Measurements from ENCODE around the gene EXOC3L4. TPM values are rescaled to one million over a fixed set of nuclear protein-coding genes. Genes with fewer than 3 reads are reported as not detected.

The EXOC3L4 gene
- total RNA-seq, 1 donor from 2014 or later = 4.2 TPM

DNA sequence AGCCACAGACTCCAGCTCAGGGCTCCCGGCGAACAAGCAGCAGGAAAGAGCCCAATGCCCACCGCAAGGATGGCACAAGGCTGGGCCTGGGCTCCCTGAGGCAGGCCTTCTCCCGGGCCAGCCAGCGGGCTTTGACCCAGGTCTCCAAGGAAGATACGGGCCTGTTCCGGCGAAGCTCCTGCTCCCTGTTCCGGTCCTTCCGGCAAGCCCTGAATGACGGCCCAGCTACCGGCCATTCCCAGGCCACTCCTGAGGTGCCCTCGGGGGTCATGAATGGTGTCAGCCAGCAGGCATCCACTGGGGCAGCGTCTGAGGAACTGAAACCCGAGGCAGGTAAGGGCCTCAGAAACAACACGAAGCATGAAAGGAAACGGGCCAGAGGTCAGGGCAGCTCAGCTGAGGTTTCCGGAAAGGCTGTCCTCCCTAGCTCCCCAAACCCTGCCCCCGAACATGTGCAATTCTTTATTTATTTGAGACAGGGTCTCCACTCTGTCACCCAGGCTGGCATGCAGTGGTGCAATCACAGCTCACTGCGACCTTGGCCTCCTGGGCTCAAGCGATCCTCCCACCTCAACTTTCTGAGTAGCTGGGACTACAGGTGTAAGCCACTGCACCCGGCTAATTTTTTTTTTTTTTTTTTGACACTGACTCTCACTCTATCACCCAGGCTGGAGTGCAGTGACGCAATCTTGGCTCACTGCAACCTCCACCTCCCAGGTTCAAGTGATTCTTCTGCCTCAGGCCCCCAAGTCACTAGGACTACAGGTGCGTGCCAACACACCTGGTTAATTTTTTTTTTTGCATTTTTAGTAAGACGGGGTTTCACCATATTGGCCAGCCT is 6.0 kb downstream of the EXOC3L4 start:
- no peak overlapping the region for H3K27ac ChIP-seq
- no peaks in the 10 kb centered on the region for H3K9me3 ChIP-seq
- H3K36me3 ChIP-seq = no peaks in the 10 kb centered on the region
- peaks cover 24% of the 10 kb centered on the region for H3K4me1 ChIP-seq
- intact Hi-C loops (cut with DNase I) = loop anchor here (10.0 kb wide), 2 partner anchors 84 to 194 kb away; no protein-coding TSS in a partner anchor
- H3K4me3 ChIP-seq = no peak overlapping the region
- peaks cover 34% of the 10 kb centered on the region for H3K27me3 ChIP-seq
- ATAC-seq (no peak), DNase-seq (no peak)
- TF ChIP-seq, protein P1, sequence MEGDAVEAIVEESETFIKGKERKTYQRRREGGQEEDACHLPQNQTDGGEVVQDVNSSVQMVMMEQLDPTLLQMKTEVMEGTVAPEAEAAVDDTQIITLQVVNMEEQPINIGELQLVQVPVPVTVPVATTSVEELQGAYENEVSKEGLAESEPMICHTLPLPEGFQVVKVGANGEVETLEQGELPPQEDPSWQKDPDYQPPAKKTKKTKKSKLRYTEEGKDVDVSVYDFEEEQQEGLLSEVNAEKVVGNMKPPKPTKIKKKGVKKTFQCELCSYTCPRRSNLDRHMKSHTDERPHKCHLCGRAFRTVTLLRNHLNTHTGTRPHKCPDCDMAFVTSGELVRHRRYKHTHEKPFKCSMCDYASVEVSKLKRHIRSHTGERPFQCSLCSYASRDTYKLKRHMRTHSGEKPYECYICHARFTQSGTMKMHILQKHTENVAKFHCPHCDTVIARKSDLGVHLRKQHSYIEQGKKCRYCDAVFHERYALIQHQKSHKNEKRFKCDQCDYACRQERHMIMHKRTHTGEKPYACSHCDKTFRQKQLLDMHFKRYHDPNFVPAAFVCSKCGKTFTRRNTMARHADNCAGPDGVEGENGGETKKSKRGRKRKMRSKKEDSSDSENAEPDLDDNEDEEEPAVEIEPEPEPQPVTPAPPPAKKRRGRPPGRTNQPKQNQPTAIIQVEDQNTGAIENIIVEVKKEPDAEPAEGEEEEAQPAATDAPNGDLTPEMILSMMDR (IDR thresholded peaks at IDR 0.05) = no peak

DNA sequence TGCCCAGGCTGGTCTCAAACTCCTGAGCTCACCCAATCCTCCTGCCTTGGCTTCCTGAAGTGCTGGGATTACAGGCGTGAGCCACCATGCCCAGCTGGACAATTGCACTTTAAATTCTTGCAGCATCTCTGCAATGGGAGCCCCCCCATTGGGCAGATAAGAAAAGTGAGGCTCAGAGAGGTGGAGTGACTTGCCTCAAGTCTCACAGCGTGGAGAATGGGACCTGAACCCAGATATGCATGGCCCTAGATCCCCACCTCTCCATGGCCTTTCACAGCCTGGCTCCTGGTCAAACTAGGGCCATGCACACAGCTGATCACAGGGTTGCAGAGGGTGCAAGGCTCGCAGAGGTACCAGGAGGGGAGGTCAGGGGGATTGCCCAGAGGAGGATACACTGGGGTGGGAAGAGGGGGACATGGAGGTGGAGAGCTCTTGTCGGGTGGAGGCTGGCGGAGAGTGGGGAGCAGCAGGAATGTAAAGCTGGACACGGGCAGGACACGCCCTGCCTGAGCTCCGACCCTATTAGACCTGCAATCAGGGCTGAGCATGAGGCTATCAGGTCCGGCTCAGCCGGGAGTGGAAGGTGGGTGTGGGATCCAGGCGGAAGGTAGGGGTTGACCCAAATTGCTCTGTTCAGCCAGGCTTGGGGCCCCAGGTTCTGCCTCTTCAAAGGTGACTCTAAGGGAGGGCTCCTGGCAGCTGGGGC is 6.9 kb downstream of the EXOC3L4 start:
- intact Hi-C loops (cut with DNase I) = loop anchor here (10.0 kb wide), 2 partner anchors 83 to 193 kb away; no protein-coding TSS in a partner anchor
- Histone ChIP-seq H3K27ac (no peak overlapping the region), H3K9me3 (no peaks in the 10 kb centered on the region), H3K36me3 (no peaks in the 10 kb centered on the region), H3K4me1 (peaks cover 24% of the 10 kb centered on the region), H3K4me3 (no peak overlapping the region), H3K27me3 (peaks cover 34% of the 10 kb centered on the region)
- ATAC-seq (no peak), DNase-seq (no peak)
- TF ChIP-seq, protein P1 (IDR thresholded peaks at IDR 0.05) = no peak

DNA sequence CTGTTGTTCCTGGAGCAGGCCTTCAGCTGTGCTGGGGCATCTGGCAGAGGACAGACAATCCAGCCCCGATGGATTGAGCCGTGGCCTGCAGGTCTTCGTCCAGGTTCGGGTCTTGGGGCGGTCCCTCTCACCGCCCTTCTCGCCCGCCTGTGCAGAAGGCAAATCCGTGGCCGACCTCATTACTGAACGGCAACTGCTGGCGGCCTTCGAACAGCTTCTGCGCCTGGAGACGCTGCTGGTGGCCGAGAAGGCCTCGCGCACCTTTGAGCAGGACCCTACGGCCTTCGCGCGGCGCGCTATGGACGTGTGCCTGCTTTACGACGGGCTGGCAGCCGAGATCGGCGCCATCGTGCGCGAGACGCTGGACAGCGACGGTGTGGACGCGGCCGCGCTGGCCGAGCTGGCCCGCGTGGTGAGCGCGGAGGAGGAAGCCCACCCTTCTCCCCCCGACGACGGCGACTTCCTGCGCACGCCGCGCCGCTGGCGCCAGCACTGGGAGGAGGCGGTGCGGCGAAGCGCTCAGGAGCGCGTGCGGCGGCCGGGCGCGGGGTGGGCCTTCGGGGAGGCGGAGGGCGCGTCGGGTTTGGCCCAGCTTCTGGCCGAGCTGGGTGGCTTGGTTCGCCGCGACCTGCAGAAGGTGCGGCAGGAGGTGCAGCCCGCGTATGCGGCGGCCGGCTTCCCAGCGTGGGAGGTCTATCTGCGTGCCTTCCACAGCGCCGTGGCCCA is 7.6 kb downstream of the EXOC3L4 start:
- peaks cover 24% of the 10 kb centered on the region for H3K4me1 ChIP-seq
- H3K27ac ChIP-seq = no peak overlapping the region
- no peak overlapping the region for H3K4me3 ChIP-seq
- no peak for ATAC-seq
- DNase-seq = no peak
- no peaks in the 10 kb centered on the region for H3K9me3 ChIP-seq
- TF ChIP-seq, protein P1 (IDR thresholded peaks at IDR 0.05) = no peak
- peaks cover 34% of the 10 kb centered on the region for H3K27me3 ChIP-seq
- intact Hi-C loops (cut with DNase I) = loop anchor here (10.0 kb wide), 2 partner anchors 83 to 193 kb away; no protein-coding TSS in a partner anchor
- no peaks in the 10 kb centered on the region for H3K36me3 ChIP-seq

DNA sequence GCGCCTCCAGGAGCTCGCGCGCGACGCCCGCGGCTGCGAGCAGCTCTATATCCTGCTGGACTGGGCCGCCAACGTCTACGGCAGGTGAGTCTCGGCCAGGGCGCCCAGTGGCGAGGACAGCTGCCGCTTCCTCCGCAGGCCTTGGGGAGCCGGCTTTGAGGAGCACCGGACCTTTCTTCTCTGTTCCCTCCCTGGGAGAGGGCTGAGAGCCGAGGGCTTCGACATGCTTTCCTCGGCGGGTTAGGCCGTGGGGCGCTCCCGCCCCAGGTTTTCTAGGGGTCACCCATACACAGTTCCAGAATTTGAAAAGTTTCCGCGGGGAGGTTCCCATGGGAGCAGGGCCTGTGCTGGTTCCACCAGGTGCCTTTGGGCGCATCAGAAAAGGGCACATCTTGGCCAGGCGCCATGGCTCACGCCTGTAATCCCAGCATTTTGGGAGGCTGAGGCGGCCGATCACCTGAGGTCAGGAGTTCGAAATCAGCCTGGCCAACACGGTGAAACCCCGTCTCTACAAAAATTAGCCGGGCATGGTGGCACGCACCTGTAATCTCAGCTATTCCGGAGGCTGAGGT is 8.2 kb downstream of the EXOC3L4 start:
- ATAC-seq (no peak), DNase-seq (no peak)
- H3K27ac ChIP-seq = no peak overlapping the region
- no peaks in the 10 kb centered on the region for H3K36me3 ChIP-seq
- H3K27me3 ChIP-seq = peaks cover 34% of the 10 kb centered on the region
- no peak overlapping the region for H3K4me3 ChIP-seq
- peaks cover 24% of the 10 kb centered on the region for H3K4me1 ChIP-seq
- no peaks in the 10 kb centered on the region for H3K9me3 ChIP-seq
- TF ChIP-seq, protein P1 (IDR thresholded peaks at IDR 0.05) = no peak
- intact Hi-C loops (cut with DNase I) = loop anchor here (10.0 kb wide), 2 partner anchors 82 to 192 kb away; no protein-coding TSS in a partner anchor
